GM19239 (cell line): ENCODE results near the gene MRTFA.

Experiments
- DNase-seq: peaks from one replicate; pipeline ENCODE4 v3.0.0; 2011; ENCODE audit warnings: low spot score; ENCODE audit not compliant: insufficient read length
- FAIRE-seq: peaks from 2 replicates; lab custom pipeline; 2011; peaks lifted over from hg19 to GRCh38; lab: Jason Lieb, UNC

The MRTFA gene

GRCh38 chr22:40420341-40421081 lies 216.0 kb downstream of the MRTFA start:
- DNase-seq (no peak), FAIRE-seq (no peak)

- FAIRE-seq (no peak), DNase-seq (no peak)
Observed at GRCh38 chr22:40419718-40420117, 216.8 kb downstream of the MRTFA start.

GRCh38 chr22:40418366-40419201 lies 217.9 kb downstream of the MRTFA start:
- FAIRE-seq = no peak
- no peak for DNase-seq

- FAIRE-seq (no peak), DNase-seq (no peak)
Observed at GRCh38 chr22:40417881-40418280, 218.6 kb downstream of the MRTFA start.

- FAIRE-seq = no peak
- DNase-seq = no peak
Observed at GRCh38 chr22:40417041-40417440, 219.5 kb downstream of the MRTFA start.

- no peak for FAIRE-seq
Observed at GRCh38 chr22:40416636-40417035, 219.9 kb downstream of the MRTFA start.

GRCh38 chr22:40416267-40416570 lies 220.3 kb downstream of the MRTFA start:
- no peak for FAIRE-seq
- no peak for DNase-seq

More at GRCh38 chr22:40416636-40417035, 219.9 kb downstream of the MRTFA start:
- no peak for DNase-seq

- peak; percentile 76 for DNase-seq
- FAIRE-seq = peak; percentile 94
Observed at GRCh38 chr22:40415531-40416266, 220.8 kb downstream of the MRTFA start.

- FAIRE-seq = no peak
Observed at GRCh38 chr22:40414838-40415505, 221.5 kb downstream of the MRTFA start.

GRCh38 chr22:40414311-40414710 lies 222.2 kb downstream of the MRTFA start:
- no peak for DNase-seq
- peak; percentile 96 for FAIRE-seq

More at GRCh38 chr22:40414838-40415505, 221.5 kb downstream of the MRTFA start:
- no peak for DNase-seq

- no peak for DNase-seq
- FAIRE-seq = peak; percentile 83
Observed at GRCh38 chr22:40413873-40414272, 222.6 kb downstream of the MRTFA start.

- DNase-seq (peak; percentile 52), FAIRE-seq (peak; percentile 100)
Observed at GRCh38 chr22:40412441-40412840, 224.1 kb downstream of the MRTFA start.

GRCh38 chr22:40411506-40411861 lies 225.0 kb downstream of the MRTFA start:
- DNase-seq (no peak), FAIRE-seq (no peak)

GRCh38 chr22:40410731-40411505 lies 225.6 kb downstream of the MRTFA start:
- no peak for FAIRE-seq
- no peak for DNase-seq

- FAIRE-seq = no peak
- no peak for DNase-seq
Observed at GRCh38 chr22:40410272-40410671, 226.2 kb downstream of the MRTFA start.

GRCh38 chr22:40409613-40410113 lies 226.9 kb downstream of the MRTFA start:
- FAIRE-seq = no peak
- no peak for DNase-seq

GRCh38 chr22:40408718-40409612 lies 227.6 kb downstream of the MRTFA start:
- no peak for FAIRE-seq
- no peak for DNase-seq
